ENCODE results near the gene LAMA5.

DNA sequence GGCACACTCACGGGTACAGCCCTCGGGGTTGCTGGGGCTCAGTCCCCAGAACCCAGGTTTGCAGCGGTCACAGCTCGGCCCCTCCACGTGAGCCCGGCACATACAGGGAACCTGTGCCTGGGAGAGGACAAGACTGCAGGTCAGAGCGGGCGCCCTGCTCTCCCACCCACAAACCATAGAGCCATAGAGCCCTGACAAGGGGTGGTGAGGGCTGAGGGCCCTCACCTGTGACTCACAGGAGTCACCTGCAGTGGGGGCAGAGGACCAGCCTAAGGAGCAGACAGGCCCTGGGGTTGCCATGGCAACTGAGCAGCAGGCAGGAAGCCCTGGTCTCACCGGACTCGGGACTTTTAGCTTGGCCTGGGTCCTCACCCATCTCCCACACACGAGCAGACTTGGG, 30.8 kb downstream of the LAMA5 start:
- no peak for TF ChIP-seq CTCF (IDR thresholded peaks at IDR 0.05)
- no peak for TF ChIP-seq EZH2 (IDR thresholded peaks at IDR 0.05)

Data from neural progenitor cell (in vitro differentiated cells).